ENCODE measurements around the gene TEAD2.
"Not testable (repeated sequence)": the region's sequence is repeated elsewhere in the genome, so short reads cannot be mapped to it uniquely, and the experiment has no call there.

DNA sequence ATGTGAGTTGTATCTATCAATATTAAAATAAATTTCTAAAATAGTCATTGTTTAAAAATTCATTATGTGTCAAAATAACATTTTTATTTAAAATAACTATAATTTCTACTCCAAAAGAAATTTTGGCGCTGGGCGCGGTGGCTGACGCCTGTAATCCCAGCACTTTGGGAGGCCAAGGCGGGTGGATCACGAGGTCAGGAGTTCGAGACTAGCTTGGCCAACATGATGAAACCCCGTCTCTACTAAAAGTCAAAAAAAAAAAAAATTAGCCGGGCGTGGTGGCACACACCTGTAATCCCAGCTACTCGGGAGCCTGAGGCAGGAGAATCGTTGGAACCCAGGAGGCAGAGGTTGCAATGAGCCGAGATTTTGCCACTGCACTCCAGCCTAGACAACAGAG, 36.5 kb downstream of the TEAD2 start:
- TF ChIP-seq, protein P1, sequence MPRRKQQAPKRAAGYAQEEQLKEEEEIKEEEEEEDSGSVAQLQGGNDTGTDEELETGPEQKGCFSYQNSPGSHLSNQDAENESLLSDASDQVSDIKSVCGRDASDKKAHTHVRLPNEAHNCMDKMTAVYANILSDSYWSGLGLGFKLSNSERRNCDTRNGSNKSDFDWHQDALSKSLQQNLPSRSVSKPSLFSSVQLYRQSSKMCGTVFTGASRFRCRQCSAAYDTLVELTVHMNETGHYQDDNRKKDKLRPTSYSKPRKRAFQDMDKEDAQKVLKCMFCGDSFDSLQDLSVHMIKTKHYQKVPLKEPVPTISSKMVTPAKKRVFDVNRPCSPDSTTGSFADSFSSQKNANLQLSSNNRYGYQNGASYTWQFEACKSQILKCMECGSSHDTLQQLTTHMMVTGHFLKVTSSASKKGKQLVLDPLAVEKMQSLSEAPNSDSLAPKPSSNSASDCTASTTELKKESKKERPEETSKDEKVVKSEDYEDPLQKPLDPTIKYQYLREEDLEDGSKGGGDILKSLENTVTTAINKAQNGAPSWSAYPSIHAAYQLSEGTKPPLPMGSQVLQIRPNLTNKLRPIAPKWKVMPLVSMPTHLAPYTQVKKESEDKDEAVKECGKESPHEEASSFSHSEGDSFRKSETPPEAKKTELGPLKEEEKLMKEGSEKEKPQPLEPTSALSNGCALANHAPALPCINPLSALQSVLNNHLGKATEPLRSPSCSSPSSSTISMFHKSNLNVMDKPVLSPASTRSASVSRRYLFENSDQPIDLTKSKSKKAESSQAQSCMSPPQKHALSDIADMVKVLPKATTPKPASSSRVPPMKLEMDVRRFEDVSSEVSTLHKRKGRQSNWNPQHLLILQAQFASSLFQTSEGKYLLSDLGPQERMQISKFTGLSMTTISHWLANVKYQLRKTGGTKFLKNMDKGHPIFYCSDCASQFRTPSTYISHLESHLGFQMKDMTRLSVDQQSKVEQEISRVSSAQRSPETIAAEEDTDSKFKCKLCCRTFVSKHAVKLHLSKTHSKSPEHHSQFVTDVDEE (CRISPR knock-in tag; IDR thresholded peaks at IDR 0.05), result not testable (repeated sequence)
- TF ChIP-seq TOX (CRISPR knock-in tag; IDR thresholded peaks at IDR 0.05; ENCODE audit: borderline replicate concordance); ZC3H10 (CRISPR knock-in tag; IDR thresholded peaks at IDR 0.05); ARNTL (CRISPR knock-in tag; IDR thresholded peaks at IDR 0.05; ENCODE audit: borderline replicate concordance, low read depth); ZFP30 (CRISPR knock-in tag; IDR thresholded peaks at IDR 0.05): not testable (repeated sequence)
